22Rv1 (cell line): ENCODE measurements around the gene CTNNA3.

Source experiments
- H3K27ac ChIP-seq: fragments of 450-650 bp; 2 replicates; pipeline ENCODE4 v1.5.1; 2017
- CTCF ChIP-seq: fragments of 450-650 bp; IDR thresholded peaks from 2 replicates; pipeline ENCODE4 v1.5.1; 2017; ENCODE audit warnings: mild to moderate bottlenecking
- ZFX ChIP-seq: fragments of 450-650 bp; IDR thresholded peaks from 2 replicates; pipeline ENCODE4 v1.6.1; 2017; ENCODE audit warnings: antibody characterized with exemption, borderline replicate concordance

CTNNA3 gene

GRCh38 chr10:66180021-66180420 lies 1516.0 kb downstream of the CTNNA3 start:
- TF ChIP-seq ZFX: no peak
- no peak overlapping the region for H3K27ac ChIP-seq

- TF ChIP-seq ZFX: no peak
- TF ChIP-seq CTCF: no peak
- no peak overlapping the region for H3K27ac ChIP-seq
Observed at GRCh38 chr10:66176772-66177171, 1519.2 kb downstream of the CTNNA3 start.

GRCh38 chr10:66167816-66168215 lies 1528.2 kb downstream of the CTNNA3 start:
- TF ChIP-seq CTCF (no peak), ZFX (no peak)
- H3K27ac ChIP-seq: no peak overlapping the region

GRCh38 chr10:66162560-66163143 lies 1533.3 kb downstream of the CTNNA3 start:
- TF ChIP-seq ZFX (no peak), CTCF (no peak)

GRCh38 chr10:66151346-66151745 lies 1544.6 kb downstream of the CTNNA3 start:
- TF ChIP-seq ZFX: no peak
- TF ChIP-seq CTCF: no peak
- no peak overlapping the region for H3K27ac ChIP-seq

More at GRCh38 chr10:66162560-66163143, 1533.3 kb downstream of the CTNNA3 start:
- H3K27ac ChIP-seq: no peak overlapping the region

- H3K27ac ChIP-seq: no peak overlapping the region
- TF ChIP-seq CTCF (no peak), ZFX (no peak)
Observed at GRCh38 chr10:66148312-66148711, 1547.7 kb downstream of the CTNNA3 start.

GRCh38 chr10:66144016-66144415 lies 1552.0 kb downstream of the CTNNA3 start:
- TF ChIP-seq CTCF (no peak), ZFX (no peak)
- H3K27ac ChIP-seq: no peak overlapping the region

- no peak for TF ChIP-seq CTCF
- no peak overlapping the region for H3K27ac ChIP-seq
Observed at GRCh38 chr10:66102756-66103155, 1593.2 kb downstream of the CTNNA3 start.
